PFSK-1 (cell line): ENCODE measurements around the gene IER5.

Experiments used
- FOXP2 ChIP-seq: optimal IDR thresholded peaks from 2 replicates; pipeline ENCODE3; 2011; ENCODE audit warnings: borderline replicate concordance, control low read depth, inconsistent platforms; ENCODE audit not compliant: insufficient read depth; ENCODE audit errors: extremely low read length, extremely low read depth
- POLR2AphosphoS5 ChIP-seq: IDR thresholded peaks from 2 replicates; pipeline ENCODE4 v1.6.1; 2012; ENCODE audit warnings: low read depth, mild to moderate bottlenecking, control low read depth, low read length, moderate library complexity
- SIN3A ChIP-seq: IDR thresholded peaks from 2 replicates; pipeline ENCODE4 v1.6.1; 2012; ENCODE audit warnings: mild to moderate bottlenecking, low read length, moderate library complexity, borderline replicate concordance; ENCODE audit not compliant: insufficient read depth
- TAF1 ChIP-seq: IDR thresholded peaks from 2 replicates; pipeline ENCODE4 v1.6.1; 2012; ENCODE audit warnings: low read length, control low read depth, borderline replicate concordance; ENCODE audit not compliant: insufficient read depth
- TF ChIP-seq, protein P1 (sequence below), 2 experiments: IDR thresholded peaks; 2 replicates each; pipeline versions ENCODE4 v1.6.1 to v1.8.0; 2011 to 2012; ENCODE audit warnings: low read depth in 2 of 2, low read length in 2 of 2, control low read depth in 1 of 2, inconsistent platforms in 1 of 2, mild to moderate bottlenecking in 1 of 2, moderate library complexity in 1 of 2; ENCODE audit not compliant: insufficient read depth in 1 of 2

The IER5 gene

DNA sequence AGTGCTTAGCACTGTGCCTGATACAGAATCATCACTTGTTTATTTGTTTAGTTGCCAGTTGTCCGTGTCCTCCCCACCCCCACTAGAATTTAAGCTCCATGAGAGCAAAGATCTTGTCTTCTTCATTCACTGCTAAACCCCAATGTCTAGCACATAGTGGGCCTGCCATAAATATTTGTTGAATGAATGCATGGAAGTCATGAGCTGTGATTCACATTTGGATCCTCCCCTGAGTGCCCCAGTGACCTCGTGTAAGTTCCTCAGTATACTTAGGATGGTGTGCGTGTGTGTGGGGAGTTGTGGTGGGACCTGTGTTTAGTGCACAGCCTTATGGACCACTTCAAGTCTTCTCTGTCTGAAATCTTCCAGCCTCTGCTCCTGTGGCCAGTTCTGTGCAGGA, 23.1 kb downstream of the IER5 start:
- TF ChIP-seq TAF1 (no peak), FOXP2 (no peak), POLR2AphosphoS5 (no peak), SIN3A (no peak)
- TF ChIP-seq, protein P1, sequence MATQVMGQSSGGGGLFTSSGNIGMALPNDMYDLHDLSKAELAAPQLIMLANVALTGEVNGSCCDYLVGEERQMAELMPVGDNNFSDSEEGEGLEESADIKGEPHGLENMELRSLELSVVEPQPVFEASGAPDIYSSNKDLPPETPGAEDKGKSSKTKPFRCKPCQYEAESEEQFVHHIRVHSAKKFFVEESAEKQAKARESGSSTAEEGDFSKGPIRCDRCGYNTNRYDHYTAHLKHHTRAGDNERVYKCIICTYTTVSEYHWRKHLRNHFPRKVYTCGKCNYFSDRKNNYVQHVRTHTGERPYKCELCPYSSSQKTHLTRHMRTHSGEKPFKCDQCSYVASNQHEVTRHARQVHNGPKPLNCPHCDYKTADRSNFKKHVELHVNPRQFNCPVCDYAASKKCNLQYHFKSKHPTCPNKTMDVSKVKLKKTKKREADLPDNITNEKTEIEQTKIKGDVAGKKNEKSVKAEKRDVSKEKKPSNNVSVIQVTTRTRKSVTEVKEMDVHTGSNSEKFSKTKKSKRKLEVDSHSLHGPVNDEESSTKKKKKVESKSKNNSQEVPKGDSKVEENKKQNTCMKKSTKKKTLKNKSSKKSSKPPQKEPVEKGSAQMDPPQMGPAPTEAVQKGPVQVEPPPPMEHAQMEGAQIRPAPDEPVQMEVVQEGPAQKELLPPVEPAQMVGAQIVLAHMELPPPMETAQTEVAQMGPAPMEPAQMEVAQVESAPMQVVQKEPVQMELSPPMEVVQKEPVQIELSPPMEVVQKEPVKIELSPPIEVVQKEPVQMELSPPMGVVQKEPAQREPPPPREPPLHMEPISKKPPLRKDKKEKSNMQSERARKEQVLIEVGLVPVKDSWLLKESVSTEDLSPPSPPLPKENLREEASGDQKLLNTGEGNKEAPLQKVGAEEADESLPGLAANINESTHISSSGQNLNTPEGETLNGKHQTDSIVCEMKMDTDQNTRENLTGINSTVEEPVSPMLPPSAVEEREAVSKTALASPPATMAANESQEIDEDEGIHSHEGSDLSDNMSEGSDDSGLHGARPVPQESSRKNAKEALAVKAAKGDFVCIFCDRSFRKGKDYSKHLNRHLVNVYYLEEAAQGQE (IDR thresholded peaks at IDR 0.05; ENCODE audit: insufficient read depth in 1 of 2, low read depth in 2 of 2, low read length in 2 of 2), result no peak

DNA sequence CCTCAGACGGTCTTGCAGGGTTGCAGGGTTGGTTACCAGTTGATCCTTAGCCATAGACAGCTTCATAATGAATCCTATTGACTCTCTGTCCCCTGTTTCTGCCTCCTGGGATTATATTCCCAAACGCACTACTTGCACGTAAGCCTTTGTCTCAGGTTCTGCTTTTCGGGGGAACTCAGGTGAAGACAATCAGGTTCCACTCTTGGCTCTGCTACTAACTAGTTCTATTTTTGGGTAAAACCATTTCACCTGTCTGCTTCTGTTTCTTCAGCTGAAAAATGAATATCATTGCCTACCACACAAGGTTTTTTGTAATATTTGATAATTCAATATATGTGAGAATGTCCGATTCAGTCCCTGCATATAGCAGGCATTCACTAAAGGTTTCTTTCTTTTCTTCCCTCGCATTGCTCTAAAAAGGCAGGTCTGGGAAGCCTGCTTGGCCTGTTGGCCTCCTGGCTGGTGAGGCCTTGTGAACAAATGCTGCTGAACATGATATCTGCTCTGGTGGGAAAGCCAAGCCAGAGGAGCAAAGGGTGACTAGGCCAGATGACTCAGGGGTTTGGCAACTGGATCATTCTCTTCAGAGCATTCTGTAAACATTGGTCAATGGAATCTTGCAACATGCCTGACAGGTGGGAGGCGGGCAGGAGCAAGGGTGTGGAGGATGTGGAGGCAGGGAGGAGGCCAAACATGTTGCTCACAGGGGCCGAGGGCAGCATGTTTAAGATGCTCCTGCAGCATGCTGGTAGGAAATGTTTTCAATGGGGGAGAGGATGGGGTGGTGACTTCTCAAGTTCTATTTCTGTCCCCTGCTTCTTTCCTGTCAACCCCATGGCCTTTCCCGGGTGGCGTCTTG, 23.8 kb downstream of the IER5 start:
- TF ChIP-seq POLR2AphosphoS5, result no peak
- no peak for TF ChIP-seq TAF1
- TF ChIP-seq SIN3A, result 0 out of 2 replicates have a peak, but pooled peaks have one; percentile 16
- TF ChIP-seq FOXP2, result peak; percentile 98
- TF ChIP-seq, protein P1 (IDR thresholded peaks at IDR 0.05; ENCODE audit: insufficient read depth in 1 of 2, low read depth in 2 of 2, low read length in 2 of 2), result no peak

- TF ChIP-seq FOXP2, result no peak
- TF ChIP-seq SIN3A, result no peak
- TF ChIP-seq, protein P1 (IDR thresholded peaks at IDR 0.05; ENCODE audit: insufficient read depth in 1 of 2, low read depth in 2 of 2, low read length in 2 of 2), result no peak
- TF ChIP-seq POLR2AphosphoS5, result no peak
- TF ChIP-seq TAF1, result no peak
These were observed 24.6 kb downstream of the IER5 start for GRCh38 chr1:181113059-181113641.

GRCh38 chr1:181114574-181115367, 26.3 kb downstream of the IER5 start:
- TF ChIP-seq SIN3A (no peak), TAF1 (no peak), FOXP2 (no peak), POLR2AphosphoS5 (no peak)
- TF ChIP-seq, protein P1 (IDR thresholded peaks at IDR 0.05; ENCODE audit: insufficient read depth in 1 of 2, low read depth in 2 of 2, low read length in 2 of 2), result no peak
